Endothelial cell of umbilical vein (primary cell): ENCODE results near the gene TNFAIP8L3. TPM values are rescaled to one million over a fixed set of nuclear protein-coding genes. Genes with fewer than 3 reads are reported as not detected.

Experiments used
- BruUV-seq: library from RNA; stranded (reverse); fragments of 400-500 nt; replicated peaks from 2 replicates; lab custom pipeline; 2021; lab: Mats Ljungman, UMichigan
- CTCF ChIA-PET: fragments of 300-600, 350-600 bp; sonication (Branson Sonifier 250); formaldehyde crosslinking; loops from one replicate; lab custom pipeline; 2021; ENCODE audit warnings: antibody characterized with exemption, inconsistent platforms; lab: Charles Lee
- POLR2A ChIA-PET: fragments of 300-600, 350-600 bp; sonication (Branson Sonifier 250); formaldehyde crosslinking; loops from one replicate; lab custom pipeline; 2021; ENCODE audit warnings: antibody characterized with exemption, inconsistent platforms; lab: Charles Lee
- DNase-seq: peaks from one replicate; pipeline ENCODE4 v3.0.0-alpha.2; 2011; ENCODE audit warnings: low read depth, low spot score
- FAIRE-seq: peaks from 2 replicates; lab custom pipeline; 2011; peaks lifted over from hg19 to GRCh38; lab: Jason Lieb, UNC
- H2AFZ ChIP-seq: 2 replicates; pipeline ENCODE4 v1.6.0; 2012; ENCODE audit warnings: low read depth, low read length, control low read depth, inconsistent platforms
- H3K27ac ChIP-seq: 2 replicates; pipeline ENCODE4 v1.5.1; 2011; ENCODE audit warnings: low read depth, mild to moderate bottlenecking, control low read depth, low read length, moderate library complexity; ENCODE audit not compliant: insufficient read depth
- H3K27me3 ChIP-seq, 2 experiments: 2 replicates each; pipeline versions ENCODE4 v1.6.0 to v1.6.1; 2011; ENCODE audit warnings: low read length in 2 of 2, mixed read lengths in 1 of 2; ENCODE audit not compliant: control insufficient read depth in 2 of 2, insufficient read depth in 2 of 2
- H3K36me3 ChIP-seq, 2 experiments: 2 replicates in 1 of 2; 3 replicates in 1 of 2; pipeline ENCODE4 v1.5.1; 2011; ENCODE audit warnings: low read length in 2 of 2, mild to moderate bottlenecking in 1 of 2, moderate library complexity in 1 of 2; ENCODE audit not compliant: control insufficient read depth in 2 of 2, insufficient read depth in 2 of 2; ENCODE audit errors: extremely low read depth in 1 of 2
- H3K4me1 ChIP-seq: 3 replicates; pipeline ENCODE4 v1.5.1; 2011; ENCODE audit warnings: mild to moderate bottlenecking, low read length; ENCODE audit not compliant: control insufficient read depth, insufficient read depth; ENCODE audit errors: extremely low read depth
- H3K4me2 ChIP-seq: 2 replicates; pipeline ENCODE4 v1.6.1; 2011; ENCODE audit warnings: low read length, control low read depth, mixed read lengths; ENCODE audit not compliant: insufficient read depth
- H3K4me3 ChIP-seq, 3 experiments: fragments of 200-600 bp in 1 of 3; sonication (generic), shearing (Covaris generic) in 1 of 3; replicated peaks in 1 of 3; 2 replicates each; pipeline ENCODE4 v1.5.1; 2011 to 2016; ENCODE audit warnings: control low read depth in 3 of 3, low read length in 3 of 3, mild to moderate bottlenecking in 2 of 3, inconsistent platforms in 1 of 3, low read depth in 1 of 3, moderate library complexity in 1 of 3; ENCODE audit not compliant: insufficient read depth in 1 of 3
- H3K79me2 ChIP-seq: 2 replicates; pipeline ENCODE4 v1.6.0; 2012; ENCODE audit warnings: low read length, inconsistent platforms; ENCODE audit not compliant: control insufficient read depth, insufficient read depth
- H3K9ac ChIP-seq: replicated peaks from 2 replicates; pipeline ENCODE3; 2011; ENCODE audit warnings: low read length, control low read depth; ENCODE audit not compliant: insufficient read depth; ENCODE audit errors: extremely low read depth
- H3K9me1 ChIP-seq: replicated peaks from 3 replicates; pipeline ENCODE4 v1.6.0; 2011; ENCODE audit warnings: mild to moderate bottlenecking, low read length; ENCODE audit not compliant: control insufficient read depth, insufficient read depth; ENCODE audit errors: extremely low read depth
- H3K9me3 ChIP-seq: replicated peaks from 2 replicates; pipeline ENCODE4 v1.5.1; 2012; ENCODE audit warnings: low read length, inconsistent platforms; ENCODE audit not compliant: control insufficient read depth, insufficient read depth
- H4K20me1 ChIP-seq: replicated peaks from 2 replicates; pipeline ENCODE3; 2011; ENCODE audit warnings: mild to moderate bottlenecking, low read length; ENCODE audit not compliant: control insufficient read depth, insufficient read depth; ENCODE audit errors: extremely low read depth
- CTCF ChIP-seq, 2 donors: IDR thresholded peaks; 1 replicate in 1 of 2; 2 replicates in 1 of 2; pipeline ENCODE4 v1.5.1; 2011; ENCODE audit warnings: low read length in 2 of 2, mild to moderate bottlenecking in 2 of 2, moderate library complexity in 2 of 2, control low read depth in 1 of 2, inconsistent platforms in 1 of 2, low read depth in 1 of 2; ENCODE audit not compliant: insufficient read depth in 1 of 2; ENCODE audit errors: extremely low read depth in 1 of 2
- EZH2 ChIP-seq: IDR thresholded peaks from 2 replicates; pipeline ENCODE4 v1.6.1; 2012; ENCODE audit warnings: borderline replicate concordance, low read depth, mild to moderate bottlenecking, moderate library complexity, low read length, inconsistent platforms; ENCODE audit not compliant: severe bottlenecking
- FOS ChIP-seq: IDR thresholded peaks from 2 replicates; pipeline ENCODE4 v1.6.1; 2011; ENCODE audit warnings: mild to moderate bottlenecking, low read length, moderate library complexity, borderline replicate concordance; ENCODE audit not compliant: insufficient read depth
- GATA2 ChIP-seq: IDR thresholded peaks from 2 replicates; pipeline ENCODE4 v1.7.0; 2011; ENCODE audit warnings: low read depth, mild to moderate bottlenecking, moderate library complexity, mixed read lengths, low read length; ENCODE audit not compliant: insufficient read length, insufficient read depth
- MAX ChIP-seq: IDR thresholded peaks from 2 replicates; pipeline ENCODE4 v1.6.1; 2011; ENCODE audit not compliant: insufficient read depth, insufficient read length
- dilution Hi-C: fragments of 300-500 bp; cut with MboI; formaldehyde crosslinking; loops from one replicate; pipeline ENCODE4 v1.15.0; 2019; ENCODE audit warnings: low sequenced_read_pairs; ENCODE audit not compliant: extremely low pct_ligation_motif_present
- intact Hi-C: fragments of 100-400 bp; cut with micrococcal nuclease; formaldehyde crosslinking; loops from one replicate; pipeline ENCODE4 v1.10.0; 2022
- polyA plus RNA-seq, 4 experiments: library from polyadenylated mRNA; depleted of rRNA in 3 of 4; stranded (reverse) in 3 of 4; unstranded in 1 of 4; fragments of >200 nt; gene quantifications; 2 replicates each; pipeline versions ENCODE4 v1.2.1 to v1.2.3, GENCODE V29; 2011 to 2012; ENCODE audit warnings: missing spikeins in 1 of 4
- total RNA-seq: library from RNA; stranded (reverse); gene quantifications from 2 replicates; pipeline ENCODE4 v1.2.3, GENCODE V29; 2021

TNFAIP8L3 gene
- total and polyA plus RNA-seq, 2 donors (not counting 3 experiments of a cell fraction or from before 2014, with no cell fraction given) = 8.8 to 38.3 TPM

GRCh38 chr15:51075826-51076523, 18.7 kb downstream of the TNFAIP8L3 start:
- peaks cover 85% of the 10 kb centered on the region for H3K79me2 ChIP-seq
- no peak overlapping the region for H2AFZ ChIP-seq
- no peak for TF ChIP-seq FOS
- TF ChIP-seq MAX = no peak
- no peak for TF ChIP-seq GATA2
- TF ChIP-seq EZH2 = no peak
- TF ChIP-seq CTCF (IDR thresholded peaks at IDR 0.05; ENCODE audit: extremely low read depth in 1 of 2, insufficient read depth in 1 of 2, low read depth in 1 of 2, low read length in 2 of 2) = no peak
- H3K36me3 ChIP-seq = no peaks in the 10 kb centered on the region
- no peak for DNase-seq
- intact Hi-C loops = no loop called here
- FAIRE-seq = no peak
- dilution Hi-C loops = no loop called here
- H3K9me3 ChIP-seq = no peaks in the 10 kb centered on the region
- H4K20me1 ChIP-seq = no peaks in the 10 kb centered on the region
- no TSS peak for BruUV-seq
- no peak overlapping the region for H3K9ac ChIP-seq
- H3K4me3 ChIP-seq = no peak overlapping the region
- CTCF ChIA-PET = interaction anchor here (1.5 kb wide), 1 partner anchor 57 kb away, joined by 4 read pairs; no protein-coding TSS in a partner anchor
- H3K9me1 ChIP-seq = no peaks in the 10 kb centered on the region
- no peak overlapping the region for H3K27ac ChIP-seq
- H3K27me3 ChIP-seq = no peaks in the 10 kb centered on the region
- POLR2A ChIA-PET = interaction anchor here (0.6 kb wide), 1 partner anchor 22 kb away, joined by 4 read pairs; no protein-coding TSS in a partner anchor
- H3K4me2 ChIP-seq = no peak overlapping the region
- H3K4me1 ChIP-seq = peaks cover 3% of the 10 kb centered on the region
